HG03135 (cell line): ENCODE data around the gene LIME1.
"Not testable (repeated sequence)": the region's sequence is repeated elsewhere in the genome, so short reads cannot be mapped to it uniquely, and the experiment has no call there.

Experiments
- ATAC-seq: cut with Tn5 transposase; IDR thresholded peaks from one replicate; pipeline ENCODE4 v1.9.1; 2021; ENCODE audit warnings: mild to moderate bottlenecking, moderate library complexity; ENCODE audit not compliant: unreplicated experiment

Gene LIME1

DNA sequence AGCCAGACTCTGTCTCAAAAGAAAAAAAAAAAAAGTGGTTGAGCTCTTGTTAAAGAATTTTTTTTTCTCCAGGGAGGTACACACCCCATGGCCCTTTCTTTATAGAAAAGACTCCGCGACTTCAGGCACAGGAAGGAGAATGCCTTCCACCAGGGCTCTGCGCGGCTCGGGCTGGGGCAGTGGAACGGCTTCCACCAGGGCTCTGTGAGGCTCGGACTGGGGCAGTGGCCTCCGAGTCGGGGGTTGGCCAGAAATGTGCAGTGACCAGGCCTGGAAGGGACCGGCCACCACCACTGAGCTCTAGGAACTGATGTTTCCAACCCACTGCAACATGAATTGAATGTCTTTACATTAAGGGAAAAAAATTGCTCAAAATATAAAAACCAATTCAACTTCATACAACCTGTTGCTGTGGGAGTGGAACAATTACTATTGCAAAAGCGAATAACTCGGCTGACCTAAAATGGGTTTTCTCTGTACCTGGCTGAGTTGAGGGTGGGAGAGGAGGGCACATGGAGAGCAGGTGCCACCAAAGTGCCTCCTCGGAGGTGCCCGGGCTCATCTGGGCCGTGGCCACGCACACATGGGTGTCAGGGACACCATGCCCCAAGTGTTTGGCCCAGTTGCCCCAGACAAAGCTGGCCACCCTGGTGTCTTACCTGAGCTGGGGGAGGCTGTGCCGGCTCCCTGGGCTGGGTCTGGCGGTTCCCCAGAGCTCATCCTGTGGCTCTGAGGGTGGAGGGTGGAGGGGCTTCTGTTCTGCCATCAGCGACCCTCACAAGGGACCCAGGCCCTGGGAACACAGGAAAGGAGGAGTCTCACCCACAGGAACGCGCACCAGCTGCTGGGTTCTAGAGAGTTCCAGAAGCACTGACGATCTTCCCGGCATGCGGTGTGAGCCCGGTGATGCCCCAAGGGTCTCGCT, 32.4 kb downstream of the LIME1 start:
- no peak for ATAC-seq

DNA sequence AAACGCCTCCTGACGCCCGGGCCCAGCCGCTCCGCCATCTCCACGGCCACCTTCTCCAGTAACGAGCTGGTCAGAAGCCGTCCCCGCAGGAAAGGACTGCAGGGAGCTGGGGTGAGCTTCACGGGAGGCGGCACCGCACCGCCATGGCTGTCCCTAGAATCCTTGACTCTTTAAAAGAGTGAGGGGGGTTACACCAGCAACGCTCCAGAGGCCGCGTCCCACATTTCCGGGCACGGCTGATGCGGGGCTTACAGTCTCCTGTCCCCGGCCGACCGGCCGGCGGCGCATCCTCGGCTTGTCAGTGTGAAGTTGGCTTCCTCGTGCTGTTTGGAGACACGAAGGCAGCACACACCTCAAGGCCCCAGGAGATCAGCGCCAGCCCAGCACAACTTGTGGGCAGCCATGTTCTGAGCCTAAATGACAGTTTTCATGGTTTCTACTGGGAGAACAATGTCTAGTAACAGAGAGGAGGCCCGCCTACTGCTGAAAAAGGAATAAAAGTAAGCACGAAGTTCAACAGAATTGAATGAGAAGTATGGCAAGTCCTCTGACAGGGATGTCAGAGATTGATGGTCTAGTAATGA, 33.5 kb downstream of the LIME1 start:
- ATAC-seq = no peak

DNA sequence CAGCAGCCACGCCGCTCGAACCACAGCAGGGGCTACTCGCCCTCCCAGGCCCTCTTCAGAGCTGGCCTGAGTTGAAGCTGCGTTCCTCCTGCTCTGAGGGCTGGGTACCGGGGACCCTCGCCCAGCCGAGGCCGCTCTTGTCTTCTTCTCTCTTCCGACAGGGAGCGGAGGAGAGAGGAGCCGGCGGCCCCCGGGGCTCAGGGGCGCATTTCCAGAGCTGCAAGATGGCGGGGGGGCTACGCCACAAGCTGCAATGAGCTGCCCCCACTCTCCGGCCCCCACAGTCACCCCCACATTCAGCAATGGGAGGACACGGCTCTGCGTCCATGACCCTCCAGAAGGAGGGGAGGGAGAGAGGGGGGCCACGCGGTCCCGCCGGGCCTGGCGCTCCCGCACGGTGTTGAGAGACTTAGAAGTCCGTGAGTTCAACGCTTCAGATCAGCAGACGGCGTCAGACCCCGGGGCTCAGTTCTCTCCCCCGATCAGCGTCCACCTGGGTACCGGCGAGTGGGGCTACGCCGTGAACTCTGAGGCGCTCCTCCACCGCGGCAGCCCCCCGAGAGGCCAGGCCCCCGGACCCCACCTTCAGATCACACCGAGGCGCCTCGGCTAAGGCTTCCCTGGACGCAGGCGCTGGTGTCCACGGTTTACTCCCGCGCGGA, 34.7 kb downstream of the LIME1 start:
- ATAC-seq = no peak

DNA sequence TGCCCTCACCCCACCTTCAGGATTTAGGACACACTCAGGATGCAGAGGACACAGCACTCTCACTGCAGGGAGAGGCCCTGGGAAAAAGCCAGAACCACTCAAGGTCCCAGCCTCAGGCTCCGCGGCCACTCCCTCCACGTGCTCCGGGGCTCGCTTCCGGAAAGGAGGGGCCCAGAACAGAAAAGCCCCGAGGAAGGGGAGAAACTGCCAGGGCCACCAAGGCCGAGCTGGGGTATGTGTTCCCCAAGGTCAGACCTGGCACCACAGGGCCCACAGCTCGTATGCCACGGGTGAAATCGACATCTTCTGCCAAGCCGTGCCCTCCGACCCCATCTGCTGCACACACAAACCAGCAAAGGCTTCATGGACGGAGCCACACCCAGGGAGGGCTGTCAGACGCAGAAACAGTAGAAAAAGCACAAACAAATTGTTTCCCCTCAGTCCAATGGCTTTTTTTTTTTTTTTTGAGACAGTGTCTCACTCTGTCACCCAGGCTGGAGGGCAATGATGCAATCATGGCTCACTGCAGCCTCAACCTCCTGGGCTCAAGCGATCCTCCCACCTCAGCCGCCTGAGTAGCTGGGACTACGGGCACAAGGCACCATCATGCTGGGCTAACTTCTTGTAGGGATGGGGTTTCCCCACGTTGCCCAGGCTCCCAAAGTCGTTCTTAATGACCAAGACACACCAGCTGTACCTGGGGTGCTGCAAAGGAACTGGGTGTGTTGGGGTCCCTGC, 36.5 kb downstream of the LIME1 start:
- ATAC-seq = no peak

DNA sequence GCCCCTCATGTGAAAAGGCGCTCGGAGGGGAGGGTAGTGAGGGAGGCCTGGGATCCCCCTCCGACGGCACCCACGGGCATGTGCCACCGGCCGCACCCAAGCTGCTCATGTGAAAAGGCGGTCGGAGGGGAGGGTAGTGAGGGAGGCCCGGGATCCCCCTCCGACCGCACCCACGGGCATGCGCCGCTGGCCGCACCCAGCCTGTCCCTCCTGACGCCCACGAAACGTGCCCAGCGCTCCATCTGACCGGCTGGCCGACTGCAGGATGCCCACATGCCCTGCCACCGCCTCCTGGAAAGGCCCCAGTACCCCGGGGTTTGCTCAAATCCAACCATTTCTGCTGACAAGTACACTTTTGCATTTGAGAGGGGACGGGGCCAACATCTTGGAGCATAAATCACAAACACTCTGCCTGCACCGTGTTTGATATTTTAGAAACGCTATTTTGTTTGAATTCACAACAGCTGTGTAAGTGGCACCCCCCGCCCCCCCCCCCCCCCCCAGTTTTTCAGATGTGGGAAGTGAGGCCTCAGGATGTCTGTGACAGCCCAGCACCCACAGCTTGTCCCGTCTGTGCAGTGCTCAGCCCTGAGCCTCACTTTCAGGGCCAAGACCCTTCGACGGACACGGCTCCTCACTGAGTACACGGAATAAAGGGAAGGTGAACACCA, 37.2 kb downstream of the LIME1 start:
- ATAC-seq = no peak

DNA sequence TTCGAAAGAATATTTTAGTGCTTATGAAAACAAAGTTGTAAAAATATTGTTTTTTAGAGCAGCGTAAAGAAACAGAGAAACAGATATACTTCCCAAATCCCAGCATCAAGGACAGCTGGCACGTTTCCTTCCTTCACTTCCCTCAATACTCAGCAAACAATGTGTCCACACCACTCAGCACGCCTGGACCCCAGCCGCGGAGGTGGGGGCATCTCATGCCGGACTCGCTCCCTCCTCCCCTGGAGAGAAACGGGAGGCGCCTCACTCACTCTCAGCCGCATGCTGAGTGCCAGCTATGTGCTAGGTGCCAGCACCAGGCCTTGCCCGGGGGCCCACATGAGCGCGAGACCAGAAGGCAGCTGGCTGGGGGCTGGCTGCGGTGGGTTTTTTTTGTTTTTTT, 37.8 kb downstream of the LIME1 start:
- no peak for ATAC-seq

DNA sequence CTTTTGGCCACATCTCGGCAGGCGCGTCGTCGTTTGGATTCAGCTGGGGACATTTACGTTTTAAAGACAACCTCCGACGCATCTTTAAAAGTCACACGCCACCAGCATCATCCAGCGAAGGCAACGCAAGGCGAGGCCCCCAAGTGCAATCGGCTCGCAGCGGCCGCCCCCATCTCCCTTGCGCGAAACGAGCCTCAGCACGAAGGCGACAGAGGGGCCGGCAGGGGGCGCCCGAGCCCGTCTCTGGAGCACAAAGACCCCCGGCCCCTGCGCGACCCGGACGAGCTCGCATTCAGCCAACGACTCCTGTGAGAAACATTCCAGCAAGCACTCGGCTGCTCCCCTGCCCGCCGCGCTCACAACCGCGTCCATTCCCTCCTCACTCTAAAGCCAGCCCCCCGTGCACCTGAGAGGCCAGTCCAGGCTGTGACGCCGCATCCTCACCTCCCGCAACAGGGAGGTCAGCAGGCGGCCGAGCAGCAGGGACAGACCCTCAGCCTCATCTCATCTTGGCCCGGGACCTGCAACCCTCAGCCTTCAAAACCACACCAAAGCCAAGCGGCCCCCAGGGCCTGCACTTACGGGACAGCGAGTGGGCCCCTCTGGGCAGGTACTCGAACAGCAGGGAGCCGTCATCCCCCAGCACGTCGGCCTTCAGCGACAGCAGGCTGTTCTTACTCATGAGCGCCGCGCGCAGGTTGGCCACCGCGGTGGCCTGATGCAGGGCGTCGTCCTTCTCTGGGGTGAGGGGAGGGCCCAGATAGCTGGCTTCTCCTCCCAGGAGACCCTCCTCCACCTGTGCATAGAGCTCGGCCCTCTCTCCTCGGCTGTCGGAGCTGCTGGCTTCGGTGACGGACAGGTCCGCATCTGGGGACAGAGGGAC, 38.9 kb downstream of the LIME1 start:
- no peak for ATAC-seq

DNA sequence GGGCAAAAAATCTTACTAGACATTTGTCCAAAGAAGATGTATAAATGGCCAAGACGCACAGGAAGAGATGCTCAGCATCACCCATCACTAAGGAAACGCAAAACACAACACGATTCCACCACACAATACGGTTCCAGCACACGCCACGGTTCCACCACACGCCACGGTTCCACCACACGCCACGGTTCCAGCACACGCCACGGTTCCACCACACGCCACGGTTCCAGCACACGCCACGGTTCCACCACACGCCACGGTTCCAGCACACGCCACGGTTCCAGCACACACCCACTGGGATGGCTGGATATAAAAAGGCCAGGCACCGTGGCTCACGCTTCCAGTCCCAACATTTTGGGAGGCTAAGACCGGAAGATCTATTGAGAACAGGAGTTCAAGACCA, 40.4 kb downstream of the LIME1 start:
- not testable (repeated sequence) for ATAC-seq

DNA sequence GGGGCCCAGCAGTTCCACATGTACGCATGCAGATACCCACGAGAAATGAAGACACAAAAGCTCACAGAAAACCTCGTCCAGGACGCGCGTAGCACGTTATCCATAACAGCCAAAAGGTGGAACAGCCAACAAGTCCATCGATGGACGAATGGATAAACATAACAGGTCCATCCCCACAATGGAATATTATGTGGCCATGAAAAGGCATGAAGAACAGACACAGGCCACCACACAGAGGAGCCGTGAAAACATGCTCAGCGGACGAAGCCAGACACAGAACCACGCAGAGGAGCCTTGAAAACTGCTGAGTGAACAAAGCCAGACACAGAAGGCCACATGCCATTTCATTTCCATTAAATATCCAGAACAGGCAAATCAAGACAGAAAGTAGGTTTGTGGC, 41.1 kb downstream of the LIME1 start:
- no peak for ATAC-seq

DNA sequence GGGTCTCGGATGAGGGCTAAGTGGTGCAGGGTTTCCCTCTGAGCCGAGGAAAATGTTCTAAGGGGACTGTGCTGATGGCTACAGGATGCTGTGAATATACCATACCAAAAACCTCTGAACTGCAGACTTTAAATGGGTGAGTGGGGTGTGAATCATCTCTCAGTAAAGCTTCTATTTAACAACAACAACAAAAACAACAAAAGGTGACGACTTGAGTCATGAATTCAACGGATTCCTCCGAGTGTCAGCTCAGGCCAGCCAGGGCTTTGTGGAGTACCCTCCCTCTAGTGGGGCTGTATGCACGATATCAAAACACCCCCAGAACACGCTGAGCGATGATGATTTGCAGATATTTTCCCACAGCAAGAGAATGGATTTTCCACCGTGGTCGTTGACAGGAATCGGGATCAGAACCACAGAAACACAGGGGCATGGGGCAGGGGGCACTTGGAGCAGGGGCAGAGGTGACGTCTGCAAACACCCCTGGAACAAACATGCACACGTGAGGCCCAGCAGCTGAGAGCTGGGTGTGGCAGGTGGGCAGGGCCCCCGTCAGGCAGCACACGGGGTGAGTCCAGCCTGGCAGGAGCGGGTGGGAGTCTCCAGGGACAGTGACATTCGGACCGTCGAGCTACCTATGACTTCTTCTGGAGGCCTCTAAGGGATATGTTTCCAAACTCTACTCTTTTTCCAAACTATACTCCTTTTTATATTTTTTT, 41.7 kb downstream of the LIME1 start:
- no peak for ATAC-seq

DNA sequence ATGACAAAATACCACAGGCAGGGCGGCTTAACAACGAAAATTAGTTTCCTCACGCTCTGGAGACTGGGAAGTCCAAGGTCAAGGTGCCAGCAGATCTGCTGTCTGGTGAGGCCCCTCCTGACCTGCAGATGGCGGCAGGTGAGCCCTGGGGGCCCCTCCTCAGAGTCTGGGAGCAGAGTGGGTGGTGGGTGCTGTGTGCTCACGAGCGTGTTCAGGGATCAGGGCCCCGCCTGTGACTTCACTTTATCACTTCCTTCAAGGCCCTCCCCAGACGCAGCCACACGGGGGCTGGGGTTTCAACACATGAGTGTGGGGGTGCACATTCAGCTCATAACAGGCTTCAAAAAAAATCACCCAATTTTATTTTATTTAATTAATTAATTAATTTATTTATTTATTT, 42.4 kb downstream of the LIME1 start:
- ATAC-seq = no peak

DNA sequence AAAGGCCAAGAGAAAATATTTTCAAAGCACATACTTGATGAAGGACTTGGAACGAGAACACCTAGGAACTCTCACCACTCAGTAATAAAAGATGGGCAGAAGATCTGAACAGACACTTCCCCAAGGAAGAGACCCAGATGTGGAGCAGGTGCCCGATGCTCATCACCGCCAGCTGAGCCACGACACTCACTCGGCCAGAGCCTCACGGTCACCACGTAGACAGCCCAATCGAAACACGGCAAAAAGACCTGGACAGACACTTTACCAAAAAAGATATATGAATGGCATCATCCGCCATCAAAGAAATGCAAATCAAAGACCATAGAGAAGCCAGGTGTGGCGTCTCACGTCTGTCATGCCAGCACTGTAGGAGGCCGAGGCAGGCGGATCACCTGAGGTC, 44.7 kb downstream of the LIME1 start:
- no peak for ATAC-seq

DNA sequence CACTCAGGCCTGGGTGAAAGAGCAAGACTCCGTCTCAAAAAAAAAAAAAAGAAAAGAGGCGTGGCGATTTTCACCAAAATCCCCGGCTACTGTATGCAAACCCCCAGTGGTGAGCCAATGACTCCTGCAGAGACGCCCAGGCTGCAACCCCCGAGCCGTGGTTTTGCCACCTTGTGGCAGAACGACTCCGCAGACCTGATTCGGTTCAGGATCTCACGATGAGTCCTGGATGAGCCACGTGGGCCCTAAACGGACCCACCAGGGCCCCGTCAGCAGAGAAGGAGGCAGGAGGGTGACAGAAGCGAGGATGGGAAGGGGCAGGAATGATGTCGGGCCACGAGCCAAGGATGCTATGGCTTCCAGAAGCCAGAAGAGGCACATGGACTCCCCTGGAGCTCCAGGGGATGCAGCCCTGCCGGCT, 45.6 kb downstream of the LIME1 start:
- ATAC-seq = no peak

DNA sequence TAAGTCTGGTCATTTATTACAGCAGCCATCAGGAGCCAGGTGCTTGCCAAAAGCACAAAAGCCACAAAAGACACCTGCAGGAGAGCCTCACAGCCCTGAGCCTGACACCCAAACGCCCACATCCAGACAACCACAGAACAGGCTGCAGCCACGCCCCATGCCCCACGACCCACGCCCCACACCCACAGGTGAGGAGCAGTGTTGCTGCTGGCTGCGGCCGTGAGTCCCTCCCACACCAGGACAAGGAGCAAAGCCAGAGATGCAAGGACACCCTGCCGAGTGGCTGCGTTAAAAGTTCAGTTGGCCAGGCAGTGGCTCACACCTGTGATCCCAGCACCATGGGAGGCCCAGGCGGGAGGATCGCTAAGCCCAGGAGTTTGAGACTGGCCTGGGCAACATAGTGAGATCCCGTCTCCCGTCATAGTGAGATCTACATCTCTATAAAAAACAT, 46.1 kb downstream of the LIME1 start:
- no peak for ATAC-seq

DNA sequence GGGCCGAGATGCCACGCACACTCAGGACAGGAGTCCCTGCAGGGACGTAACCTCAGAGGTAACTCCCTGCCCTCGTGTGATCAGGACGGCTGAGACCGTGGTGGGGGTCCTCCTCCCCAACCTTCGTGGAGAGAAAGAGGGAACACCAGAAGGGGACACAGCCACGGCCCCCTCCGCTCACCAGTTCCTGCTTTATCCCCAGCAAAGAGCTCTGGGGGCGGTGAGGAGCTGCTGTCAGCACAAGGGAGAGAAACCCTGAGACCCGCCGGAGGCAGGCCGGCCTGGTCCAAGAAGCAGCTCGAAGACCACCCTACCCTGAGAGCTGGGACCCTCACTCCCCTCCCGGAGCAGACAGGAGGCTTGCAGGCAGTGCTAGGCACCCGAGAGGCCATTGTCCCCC, 47.5 kb downstream of the LIME1 start:
- no peak for ATAC-seq

DNA sequence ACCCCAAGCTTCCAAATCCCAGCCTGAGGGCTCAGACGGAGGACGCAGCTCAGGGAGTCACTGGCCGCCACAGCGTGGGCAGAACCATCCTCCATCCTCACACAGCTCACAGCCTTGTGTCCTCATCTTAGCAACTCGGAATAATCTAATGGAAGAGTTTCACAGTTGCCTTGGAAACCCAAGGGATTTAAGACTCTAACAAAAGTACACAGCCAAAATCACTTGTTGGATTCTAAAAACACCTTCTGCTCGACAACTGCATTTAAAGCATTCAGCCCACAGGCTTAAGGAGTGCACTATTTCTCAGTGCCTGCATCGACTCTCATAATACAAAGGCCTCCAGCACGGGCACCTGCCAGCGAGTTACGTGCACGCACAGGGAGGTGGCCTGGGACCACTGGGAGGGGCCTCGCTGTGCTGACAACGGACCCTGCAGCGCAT, 49.2 kb downstream of the LIME1 start:
- ATAC-seq = no peak

DNA sequence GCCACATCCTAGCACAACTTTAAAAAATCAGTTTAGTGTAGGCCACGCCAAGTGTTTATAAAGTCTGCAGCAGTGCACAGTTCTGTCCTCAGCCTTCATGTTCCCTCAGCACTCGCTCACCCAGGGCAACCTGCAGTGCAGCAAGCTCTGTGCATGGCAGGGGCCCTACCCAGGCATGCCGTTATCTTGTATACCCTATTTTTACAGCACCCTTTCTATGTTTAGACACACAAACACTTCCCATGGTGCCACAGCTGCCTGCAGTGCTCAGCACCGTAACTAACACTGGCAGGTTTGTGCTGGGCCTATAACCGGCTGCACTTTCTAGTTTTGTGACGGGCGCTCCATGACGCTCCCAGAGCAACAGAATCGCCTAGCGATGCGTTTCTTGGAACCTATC, 50.8 kb downstream of the LIME1 start:
- no peak for ATAC-seq

DNA sequence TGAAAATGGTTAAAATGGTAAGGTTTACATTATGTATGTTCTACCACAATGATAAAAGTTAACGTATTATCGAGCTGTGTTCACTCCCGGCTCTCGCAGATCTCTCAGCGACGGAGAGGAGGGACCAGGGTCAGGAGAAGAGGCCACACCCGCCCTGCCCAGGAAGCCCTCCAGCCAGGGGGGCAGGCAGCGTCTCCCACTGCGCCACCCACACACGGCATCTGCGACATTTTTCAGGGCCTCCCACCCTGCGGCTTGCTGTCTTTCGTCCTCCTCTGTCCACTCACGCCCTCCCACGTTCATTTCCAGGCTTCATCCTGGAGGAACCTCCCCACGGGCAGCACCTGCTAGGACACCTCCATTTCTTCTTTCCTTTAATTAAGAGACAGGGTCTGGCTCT, 51.3 kb downstream of the LIME1 start:
- ATAC-seq = no peak
